GM20431 (cell line): ENCODE measurements around the gene AGA.

Source experiments
- in situ Hi-C: fragments of 300-500 bp; cut with MseI, MboI; formaldehyde crosslinking; loops from one replicate; pipeline ENCODE4 v1.15.0; 2020; ENCODE audit warnings: low sequenced_read_pairs; ENCODE audit not compliant: unreplicated experiment

AGA gene

DNA sequence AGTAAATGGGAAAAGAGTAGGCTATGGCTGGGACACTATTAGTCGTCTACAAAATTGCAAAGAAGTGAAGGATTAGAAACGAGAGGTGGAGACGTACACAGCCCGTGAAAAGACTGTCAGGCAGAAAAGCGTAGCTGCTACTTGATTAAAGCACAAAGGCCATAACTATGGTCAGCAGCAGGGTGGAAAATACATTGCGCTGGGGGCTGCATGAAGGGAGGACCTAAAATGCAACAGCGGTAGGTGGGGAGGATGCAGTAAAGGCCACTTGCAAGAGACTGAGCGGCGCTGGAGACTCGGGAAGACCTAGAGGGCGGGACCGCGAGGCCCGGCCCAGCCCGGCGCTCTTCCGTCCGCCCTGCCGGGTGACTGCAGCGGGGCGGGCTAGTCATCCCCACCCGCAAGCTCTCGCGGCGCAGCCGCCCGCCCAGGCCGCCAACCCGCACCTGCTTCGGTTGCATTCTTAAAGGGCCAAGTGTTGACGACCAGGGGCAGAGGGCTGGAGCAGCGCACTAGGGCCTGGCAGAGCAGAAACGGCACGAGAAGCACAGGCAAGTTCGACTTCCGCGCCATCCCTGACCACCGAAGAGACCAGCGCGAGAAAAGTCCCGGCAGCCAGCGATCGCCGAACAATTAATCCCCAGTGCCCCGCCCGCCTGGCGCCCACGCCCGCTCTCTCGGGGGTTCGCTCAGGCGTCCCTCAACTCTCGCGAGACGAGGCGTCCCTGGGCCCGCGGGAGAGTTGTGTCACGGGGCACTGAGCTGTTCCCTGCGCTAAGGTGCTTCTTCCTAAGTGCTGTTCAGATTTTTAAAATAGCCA lies at the start of gene AGA:
Gene AGA, minus strand, starts transcription at position 635 of the 820 bp plus-strand sequence. Its CDS starts 62 bp downstream, at position 573.
- in situ Hi-C loops = no loop called here

DNA sequence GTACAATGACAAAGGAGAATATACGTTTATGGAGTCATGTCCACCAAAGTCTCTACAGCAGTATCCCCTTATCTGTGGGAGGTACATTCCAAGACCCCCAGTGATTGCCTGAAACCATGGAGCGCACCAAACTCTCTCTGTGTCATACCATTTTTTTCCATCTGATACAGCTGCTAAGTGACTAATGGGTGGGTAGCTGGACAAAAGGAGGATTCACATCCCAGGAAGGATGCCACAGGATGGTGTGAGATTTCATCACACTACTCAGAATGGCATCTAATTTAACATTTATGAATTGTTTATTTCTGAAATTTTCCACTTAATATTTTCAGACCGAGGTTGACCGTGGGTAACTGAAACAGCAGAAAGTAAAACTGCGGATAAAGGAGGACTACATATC lies 49.8 kb upstream of the AGA start:
- in situ Hi-C loops = no loop called here

DNA sequence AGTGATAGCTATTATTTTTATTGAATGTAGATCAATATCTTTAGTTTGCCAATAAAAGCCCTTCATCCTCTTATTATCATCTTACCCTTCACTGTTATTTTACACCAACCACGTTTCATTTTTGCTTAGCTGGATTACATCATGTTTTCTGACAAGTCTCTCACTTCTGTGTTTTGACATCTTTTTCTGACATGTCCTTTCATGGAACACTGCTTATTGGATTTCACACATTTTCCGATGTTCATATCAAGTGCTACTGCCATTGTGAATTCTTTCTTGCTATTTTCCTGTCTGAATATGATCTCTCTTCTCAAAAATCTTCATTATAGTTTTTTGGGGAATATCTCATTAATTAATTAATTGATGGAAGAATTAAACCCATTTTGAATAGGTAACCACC lies 48.5 kb upstream of the AGA start:
- in situ Hi-C loops = no loop called here

DNA sequence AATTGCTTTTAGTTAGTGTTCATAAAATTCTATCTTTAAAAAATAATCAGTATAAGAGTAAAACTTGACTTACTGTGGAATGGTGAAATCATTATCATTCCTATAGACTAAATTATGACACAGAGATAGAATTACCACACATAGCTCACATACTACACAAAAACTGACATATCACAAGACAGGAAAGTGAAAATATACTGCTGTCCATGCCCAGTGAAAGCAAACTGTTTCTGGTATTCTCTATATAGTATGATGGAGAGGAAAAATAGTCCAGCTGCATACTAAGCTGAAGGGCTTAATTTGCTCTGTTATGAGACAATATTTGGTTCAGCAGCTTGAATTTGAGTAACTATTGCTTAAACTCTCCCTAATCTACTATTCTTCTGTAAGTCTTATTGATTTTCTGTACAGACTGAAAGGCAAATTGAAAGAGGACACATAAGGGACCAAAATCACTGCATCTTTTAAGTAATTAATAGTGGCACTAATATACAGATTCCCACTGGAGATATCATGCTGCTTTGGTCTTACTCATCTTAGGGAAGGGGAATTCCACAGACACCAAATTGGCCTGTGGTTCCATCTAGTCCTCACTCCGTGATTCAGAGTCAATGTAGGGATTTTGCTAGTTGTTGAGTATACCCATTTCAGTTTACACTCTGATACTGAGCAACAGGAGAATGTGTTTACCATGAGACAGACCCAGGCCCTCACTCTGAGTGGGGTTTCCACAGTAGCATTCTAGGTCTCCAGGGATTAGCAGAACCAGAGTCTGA lies 47.4 kb upstream of the AGA start:
- in situ Hi-C loops = no loop called here

DNA sequence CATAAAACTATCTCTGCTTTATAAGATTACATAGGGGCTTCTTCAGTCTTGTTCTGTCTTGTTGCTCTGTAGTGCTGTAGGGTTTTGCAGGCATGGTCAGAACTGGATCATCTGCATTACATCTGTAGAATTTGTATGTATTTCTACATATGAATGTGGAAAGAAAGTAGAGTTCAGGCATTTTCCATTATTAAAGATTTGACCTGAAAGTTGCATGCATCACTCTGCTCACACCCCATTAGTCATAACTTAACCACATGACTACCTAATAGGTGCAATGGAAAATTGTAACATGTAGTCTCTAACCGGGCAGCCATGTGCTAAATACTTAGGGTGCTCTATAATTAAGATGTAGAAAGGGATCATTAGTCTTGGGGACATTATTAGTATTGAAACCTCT lies 45.7 kb upstream of the AGA start:
- in situ Hi-C loops = no loop called here

DNA sequence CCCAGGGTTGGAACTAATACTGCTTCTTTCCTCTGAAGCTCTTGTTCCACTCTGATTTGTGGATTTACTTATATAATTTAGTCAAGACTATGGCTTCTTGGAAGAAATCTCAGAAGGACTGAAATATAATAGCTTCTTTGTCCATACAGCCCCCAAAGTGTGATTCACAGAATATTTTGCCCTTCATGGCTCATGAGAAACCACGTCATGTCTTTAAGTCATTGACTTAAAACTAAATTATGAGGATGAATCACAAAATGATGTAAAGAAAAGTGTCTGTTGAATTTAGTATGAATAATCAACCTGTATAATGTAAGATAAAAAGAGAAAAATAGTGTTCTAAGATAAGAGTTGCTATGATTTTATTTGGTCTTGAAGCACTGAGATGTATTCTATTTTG lies 43.3 kb upstream of the AGA start:
- in situ Hi-C loops = no loop called here

DNA sequence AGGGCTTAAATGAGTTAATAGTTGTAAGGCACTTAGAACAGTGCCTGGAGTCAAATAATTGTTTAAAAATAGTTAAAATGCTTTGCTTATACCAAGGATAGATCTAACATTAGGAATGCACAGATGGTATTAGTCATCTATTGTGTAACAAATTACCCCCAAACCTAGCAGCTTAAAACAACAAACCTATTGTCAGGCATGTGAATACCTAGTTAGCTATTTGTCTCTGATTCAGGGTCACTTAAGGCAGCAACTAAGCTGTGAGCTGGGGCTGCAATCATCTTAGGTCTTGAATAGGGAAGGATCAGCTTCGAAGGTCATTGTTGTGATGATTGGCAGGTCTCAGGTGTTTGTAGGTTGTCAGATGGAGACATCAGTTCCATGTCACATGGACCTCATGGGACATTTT lies 42.4 kb upstream of the AGA start:
- in situ Hi-C loops = no loop called here

DNA sequence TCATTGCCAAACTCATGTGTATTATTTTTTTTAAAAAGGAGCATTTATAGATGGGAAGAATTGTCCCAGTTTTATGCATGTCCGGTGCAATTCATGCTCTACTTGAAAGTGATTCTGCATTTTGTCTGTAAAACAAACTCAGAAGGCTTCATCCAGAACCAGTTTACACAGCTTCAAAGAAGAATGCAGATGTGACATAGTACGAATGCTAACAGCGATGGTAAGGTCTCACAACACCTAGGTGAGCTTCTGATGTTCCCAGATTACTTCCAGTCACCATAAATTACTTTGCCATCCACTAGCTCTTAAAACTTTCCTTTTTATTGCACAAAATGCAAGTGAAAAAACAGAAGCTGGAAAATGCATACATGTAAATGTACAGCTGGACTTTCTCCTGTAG lies 41.5 kb upstream of the AGA start:
- in situ Hi-C loops = no loop called here

DNA sequence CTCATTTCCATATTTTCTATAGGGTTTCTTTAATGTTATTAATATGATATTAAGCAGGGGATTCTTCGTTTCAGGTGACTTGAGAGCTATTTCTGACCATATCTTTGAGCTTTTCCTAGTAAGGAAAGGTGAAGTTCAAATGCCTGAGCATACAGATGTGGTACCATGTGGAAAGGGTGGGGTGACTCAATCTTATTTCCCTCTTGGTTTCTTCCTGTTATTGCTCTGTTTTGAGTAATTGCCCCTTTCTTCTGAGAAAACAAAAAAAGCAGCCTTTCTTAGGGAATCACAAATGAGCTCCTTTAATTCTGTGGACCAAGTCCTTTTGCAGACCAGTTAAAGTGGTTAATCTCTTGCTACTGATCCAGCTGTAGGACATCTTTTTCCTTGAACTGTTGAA lies 41.0 kb upstream of the AGA start:
- in situ Hi-C loops = no loop called here

DNA sequence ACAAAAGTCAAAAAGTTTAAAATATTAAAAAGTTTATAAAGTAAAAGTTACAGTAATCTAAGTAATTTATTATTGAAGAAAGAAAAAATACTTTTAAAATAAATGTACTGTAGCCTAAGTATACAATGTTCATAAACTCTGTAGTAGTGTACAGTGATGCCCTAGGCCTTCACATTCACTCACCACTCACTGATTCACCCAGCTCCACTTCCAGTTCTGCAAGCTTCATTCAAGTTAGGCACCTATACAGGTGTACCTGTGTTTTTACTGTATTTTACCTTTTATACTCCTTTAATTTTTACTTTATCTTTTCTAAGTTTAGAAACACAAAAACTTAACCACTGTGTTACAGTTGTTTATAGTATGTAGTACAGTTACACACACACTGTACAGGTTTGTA lies 40.1 kb upstream of the AGA start:
- in situ Hi-C loops = no loop called here

DNA sequence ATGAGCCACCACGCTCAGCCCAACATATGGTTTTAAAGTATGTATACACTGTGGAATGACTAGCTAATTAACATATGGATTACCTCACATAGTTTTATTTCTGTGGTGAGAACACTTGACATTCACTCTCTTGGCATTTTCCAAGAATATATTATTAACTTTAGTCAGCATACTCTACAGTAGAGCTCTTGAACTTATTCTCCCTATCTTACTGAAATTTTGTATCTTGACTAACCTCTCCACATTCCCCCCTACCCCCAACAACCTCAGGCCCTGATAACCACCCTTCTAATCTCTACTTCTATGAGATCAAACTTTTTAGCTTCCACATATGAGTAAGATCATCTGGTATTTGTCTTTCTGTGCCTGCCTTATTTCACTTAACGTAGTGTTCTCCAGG lies 38.6 kb upstream of the AGA start:
- in situ Hi-C loops = no loop called here

DNA sequence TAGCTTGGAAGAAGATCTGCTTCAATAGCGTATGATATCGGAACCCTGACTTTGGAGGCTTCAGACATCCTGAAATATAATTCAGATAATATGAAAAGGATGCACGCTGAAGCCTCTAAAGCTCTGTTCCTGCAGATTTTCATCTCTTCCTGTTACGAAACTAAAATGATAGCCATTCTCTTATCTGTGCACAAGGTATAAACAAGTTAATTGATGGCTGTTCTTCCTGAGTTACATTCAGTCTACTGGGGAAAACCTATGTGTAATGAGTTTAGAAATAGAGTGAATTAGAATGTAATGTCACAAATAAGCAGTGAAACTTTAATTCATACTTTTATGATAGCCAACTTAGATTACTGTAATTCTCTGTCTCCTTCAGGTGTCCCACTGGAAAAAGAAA lies 36.8 kb upstream of the AGA start:
- in situ Hi-C loops = no loop called here

DNA sequence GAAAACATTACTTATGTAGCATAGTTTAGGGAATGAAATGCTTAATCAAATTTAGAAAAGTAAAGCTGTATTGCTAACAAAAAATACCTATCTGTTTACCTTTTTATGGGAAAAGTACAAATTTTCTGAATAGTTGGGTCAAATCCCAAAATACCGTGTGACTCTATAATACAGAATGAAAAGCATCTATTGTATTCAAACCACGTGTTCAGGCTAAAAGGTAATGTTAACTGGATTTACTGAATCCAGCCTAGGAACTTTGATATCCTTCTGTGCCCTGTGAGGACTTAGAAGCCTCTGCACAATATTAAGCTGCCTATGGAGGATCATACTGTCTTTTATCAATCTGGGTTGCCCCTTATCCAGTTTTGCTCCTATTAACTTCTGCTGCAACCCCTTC lies 36.3 kb upstream of the AGA start:
- in situ Hi-C loops = no loop called here

DNA sequence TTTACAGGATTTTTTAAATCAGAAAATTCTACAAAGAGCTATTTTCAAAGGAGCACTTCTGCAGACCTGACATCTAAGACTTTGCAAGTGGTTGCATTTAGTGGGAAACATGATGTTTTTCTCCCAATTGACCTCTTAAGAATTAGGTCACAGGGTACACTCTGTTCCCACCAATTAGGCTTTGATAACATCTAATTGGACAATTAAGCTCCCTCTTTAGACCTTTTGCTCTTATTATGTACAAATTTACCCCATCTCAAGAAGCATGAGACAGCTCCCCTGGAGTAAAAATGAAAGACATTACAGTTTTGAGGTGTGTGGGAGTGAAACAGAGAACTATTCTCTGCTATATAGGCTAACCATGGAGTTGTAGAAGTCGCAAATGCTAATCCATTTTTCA lies 31.8 kb upstream of the AGA start:
- in situ Hi-C loops = no loop called here

DNA sequence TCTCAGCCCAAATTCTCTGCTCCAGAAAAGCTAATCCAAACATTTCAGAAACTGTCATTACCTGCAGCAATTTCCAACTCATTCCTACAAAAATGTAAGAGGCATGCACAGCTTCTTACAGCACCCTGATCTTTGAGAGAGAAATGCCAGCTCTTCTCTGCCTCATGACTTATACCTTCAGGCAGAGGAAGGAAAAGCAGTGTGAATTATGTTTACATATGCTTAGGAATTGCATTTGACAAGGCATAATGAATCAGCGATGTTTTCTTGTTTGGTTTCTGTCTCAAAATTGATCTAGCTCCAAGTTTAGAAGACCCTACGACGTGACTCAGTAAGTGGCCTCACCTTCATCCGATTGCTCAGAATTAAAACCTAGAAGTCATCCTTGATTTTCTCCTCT lies 21.8 kb upstream of the AGA start:
- in situ Hi-C loops = no loop called here

DNA sequence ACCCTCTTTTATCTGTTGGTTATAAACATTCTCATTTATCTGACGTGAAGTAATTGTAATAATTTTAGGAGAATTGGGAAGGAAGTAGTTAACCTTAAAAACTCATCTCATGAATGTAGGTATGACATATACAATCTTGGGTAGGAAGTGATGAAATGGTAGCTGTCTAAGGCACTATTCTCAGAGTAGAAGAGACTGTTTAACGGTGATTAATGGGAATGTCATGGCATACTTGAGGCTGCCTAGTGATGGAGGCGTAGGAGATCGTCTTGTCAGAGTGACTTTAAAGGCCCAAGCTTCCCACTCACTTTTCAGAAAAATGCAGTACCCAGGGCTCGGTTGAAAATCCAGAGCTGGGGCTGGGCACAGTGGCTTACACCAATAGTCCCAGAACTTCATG lies 19.4 kb upstream of the AGA start:
- in situ Hi-C loops = no loop called here

DNA sequence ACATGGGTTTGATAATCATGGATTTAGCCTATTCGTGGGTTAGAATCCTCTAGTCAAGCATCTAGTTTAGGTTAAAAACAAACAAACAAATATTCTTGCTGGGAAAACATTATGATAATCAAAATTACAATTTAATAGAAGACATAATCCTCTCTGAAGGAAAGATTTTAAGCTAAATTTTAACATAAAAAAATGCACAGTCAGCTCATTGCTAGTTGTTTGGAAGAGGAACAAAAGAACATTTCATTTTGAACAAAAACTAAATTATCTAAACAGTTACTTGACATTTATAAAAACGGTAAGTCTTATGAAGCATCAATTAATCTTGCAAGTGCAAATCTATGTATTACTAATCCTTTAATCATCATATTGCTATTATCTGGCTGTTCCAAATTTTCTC lies 18.2 kb upstream of the AGA start:
- in situ Hi-C loops = no loop called here

DNA sequence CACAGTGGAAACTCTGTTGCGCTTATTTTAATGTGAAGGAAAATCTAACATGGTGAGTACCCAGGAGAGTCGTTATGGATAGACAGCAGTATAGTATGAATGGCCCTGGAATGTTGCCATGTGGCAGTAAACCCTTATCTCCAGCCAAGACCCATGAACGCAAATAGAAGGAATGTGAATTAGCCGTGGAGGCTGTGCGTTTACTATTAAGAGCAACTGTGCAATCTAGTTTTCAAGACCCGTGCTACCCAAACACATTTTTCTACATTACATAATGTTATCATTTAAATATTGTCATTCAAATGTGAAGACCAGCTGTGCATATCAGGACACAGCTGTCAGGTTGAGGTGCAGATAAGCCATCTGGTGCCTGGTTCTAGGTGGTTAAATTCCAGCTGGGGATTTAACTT lies 13.3 kb upstream of the AGA start:
- in situ Hi-C loops = no loop called here

DNA sequence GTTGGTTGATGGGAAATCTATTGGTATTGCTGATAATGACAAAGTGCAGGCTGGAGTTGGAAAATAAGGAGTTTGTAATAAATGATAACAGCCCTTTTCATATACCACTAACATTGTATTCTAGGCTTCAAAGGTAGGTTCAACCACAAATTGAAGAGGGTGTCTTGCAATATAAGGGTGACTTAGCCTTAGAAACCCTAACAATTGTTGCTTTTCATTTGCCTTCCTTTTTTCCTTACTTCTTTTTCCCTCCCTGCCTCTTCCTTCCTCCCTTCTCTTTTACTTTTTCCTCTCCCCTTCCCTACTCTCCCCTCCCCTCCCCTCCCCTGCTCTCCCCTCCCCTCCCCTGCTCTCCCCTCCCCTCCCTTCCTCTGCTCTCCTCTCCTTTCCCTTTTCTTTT lies 10.9 kb upstream of the AGA start:
- in situ Hi-C loops = no loop called here

DNA sequence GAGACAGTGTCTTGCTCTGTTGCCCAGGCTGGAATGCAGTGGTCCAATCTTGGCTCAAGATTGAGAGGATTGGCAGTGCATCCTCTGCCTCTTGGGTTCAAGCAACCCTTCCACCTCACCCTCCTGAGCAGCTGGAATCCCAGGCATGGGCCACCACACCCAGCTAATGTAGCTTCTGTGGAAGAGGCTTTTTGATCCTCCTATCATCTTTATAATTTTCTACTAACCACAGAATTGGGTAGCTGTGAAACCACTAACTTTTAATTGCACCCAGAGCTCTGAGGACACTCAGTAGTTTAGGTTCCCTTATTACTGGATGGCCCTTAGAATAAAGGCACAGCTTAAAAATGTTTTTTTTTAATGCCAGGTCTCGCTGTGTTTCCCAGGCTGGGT lies 8.9 kb upstream of the AGA start:
- in situ Hi-C loops = no loop called here

DNA sequence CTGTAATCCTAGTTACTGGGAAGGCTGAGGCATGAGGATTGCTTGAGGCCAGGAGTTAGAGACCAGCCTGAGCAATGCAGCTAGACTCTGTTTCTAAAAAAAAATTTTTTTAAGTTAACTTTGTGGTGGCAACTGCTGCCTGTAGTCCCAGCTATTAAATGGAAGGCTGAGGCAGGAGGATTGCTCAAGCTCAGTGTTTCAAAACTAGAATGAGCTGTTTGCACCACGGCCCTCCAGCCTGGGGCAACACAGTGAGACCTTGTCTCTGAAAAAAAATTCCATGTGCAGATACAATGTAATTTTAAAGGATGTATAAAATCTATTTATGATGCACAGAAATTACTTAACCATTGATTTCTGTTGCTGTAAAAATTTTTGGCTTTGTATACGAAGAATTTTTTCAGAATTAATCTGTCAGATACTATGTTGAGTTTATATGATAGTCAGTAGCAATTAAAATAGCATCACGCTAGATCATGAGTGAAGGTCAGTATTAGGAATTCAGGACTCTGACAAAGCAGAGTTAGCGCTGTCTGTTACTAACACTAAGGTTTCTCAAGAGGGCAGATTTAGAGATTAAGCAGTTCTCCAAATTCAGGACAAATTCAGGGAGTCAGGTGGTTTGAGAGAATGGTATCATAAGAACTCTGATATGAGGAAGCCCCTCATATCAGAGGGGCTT lies 8.3 kb upstream of the AGA start:
- in situ Hi-C loops = no loop called here
